GM23248 (cell line): Measurements from ENCODE around the gene ZNF282. TPM values are rescaled to one million over a fixed set of nuclear protein-coding genes. Genes with fewer than 3 reads are reported as not detected.

ENCODE experiments used
- DNase-seq: peaks from one replicate; pipeline ENCODE4 v3.0.0-alpha.2; 2015
- H2AFZ ChIP-seq: fragments of 200-600 bp; sonication (generic); 2 replicates; pipeline ENCODE4 v1.6.1; 2016; ENCODE audit warnings: antibody characterized with exemption
- H3F3A ChIP-seq: fragments of 200-600 bp; sonication (generic); 2 replicates; pipeline ENCODE4 v1.6.1; 2016; ENCODE audit warnings: mild to moderate bottlenecking, antibody characterized with exemption, mixed run types; ENCODE audit not compliant: insufficient read depth
- H3K27ac ChIP-seq: fragments of 200-600 bp; sonication (generic); 2 replicates; pipeline ENCODE4 v1.5.1; 2016; ENCODE audit warnings: mild to moderate bottlenecking
- H3K27me3 ChIP-seq: fragments of 200-600 bp; sonication (generic); replicated peaks from 2 replicates; pipeline ENCODE4 v1.6.1; 2016; ENCODE audit warnings: mild to moderate bottlenecking; ENCODE audit not compliant: insufficient read depth
- H3K36me3 ChIP-seq: fragments of 200-600 bp; sonication (generic); 2 replicates; pipeline ENCODE4 v1.6.1; 2016; ENCODE audit warnings: low read depth, mild to moderate bottlenecking
- H3K4me1 ChIP-seq: fragments of 200-600 bp; sonication (generic); 2 replicates; pipeline ENCODE4 v1.6.1; 2016; ENCODE audit warnings: mild to moderate bottlenecking; ENCODE audit not compliant: insufficient read depth
- H3K4me2 ChIP-seq: fragments of 200-600 bp; sonication (generic); one replicate; pipeline ENCODE4 v1.6.1; 2016; ENCODE audit warnings: mild to moderate bottlenecking; ENCODE audit not compliant: unreplicated experiment
- H3K4me3 ChIP-seq: fragments of 200-600 bp; sonication (generic); 2 replicates; pipeline ENCODE4 v1.5.1; 2016; ENCODE audit warnings: mild to moderate bottlenecking
- H3K79me2 ChIP-seq: fragments of 200-600 bp; sonication (generic); 2 replicates; pipeline ENCODE4 v1.6.1; 2016; ENCODE audit warnings: mild to moderate bottlenecking; ENCODE audit not compliant: insufficient read depth
- H3K9ac ChIP-seq: fragments of 200-600 bp; sonication (generic); 2 replicates; pipeline ENCODE4 v1.6.1; 2016; ENCODE audit warnings: mild to moderate bottlenecking
- H3K9me2 ChIP-seq: fragments of 200-600 bp; sonication (generic); 2 replicates; pipeline ENCODE4 v1.6.1; 2016; ENCODE audit warnings: mixed run types, mild to moderate bottlenecking, moderate library complexity; ENCODE audit not compliant: insufficient read depth
- H3K9me3 ChIP-seq: fragments of 200-600 bp; sonication (generic); one replicate; pipeline ENCODE4 v1.6.1; 2017; ENCODE audit warnings: low read depth
- H4K20me1 ChIP-seq: fragments of 200-600 bp; sonication (generic); 2 replicates; pipeline ENCODE4 v1.6.0; 2016; ENCODE audit not compliant: insufficient read depth
- EZH2 ChIP-seq: fragments of 200-600 bp; sonication (generic); IDR thresholded peaks from 2 replicates; pipeline ENCODE4 v1.6.1; 2018; ENCODE audit warnings: antibody characterized with exemption, mild to moderate bottlenecking; ENCODE audit not compliant: insufficient read depth, poor library complexity, severe bottlenecking
- EZH2phosphoT487 ChIP-seq: fragments of 200-600 bp; sonication (generic); IDR thresholded peaks from 2 replicates; pipeline ENCODE4 v1.6.1; 2018; ENCODE audit warnings: antibody characterized with exemption, moderate library complexity, mild to moderate bottlenecking, low read depth; ENCODE audit not compliant: insufficient read depth
- WGBS, 2 experiments: methylation state at CpG; one replicate each; pipeline ENCODE4 v1.1.6; 2015 to 2017; ENCODE audit warnings: low lambda C conversion rate in 2 of 2, low coverage in 1 of 2; ENCODE audit errors: missing lambda C conversion rate in 2 of 2; 5-methylcytosine and 5-hydroxymethylcytosine counted together
- in situ Hi-C: fragments of 300-500 bp; cut with MboI; formaldehyde crosslinking; loops from 2 replicates; pipeline ENCODE4 v1.15.0; 2020
- polyA plus RNA-seq: library from polyadenylated mRNA; unstranded; fragments of >200 nt; fragmentation: Nextera tagmentation; extraction: Ambion mirVana; gene quantifications from 2 replicates; pipeline ENCODE4 v1.2.1, GENCODE V29; 2016
- total RNA-seq: library from RNA; depleted of rRNA; stranded (reverse); fragments of >200 nt; shearing (Covaris generic); gene quantifications from 2 replicates; pipeline ENCODE4 v1.2.3, GENCODE V29; 2014

The ZNF282 gene
- total and polyA plus RNA-seq, 2 experiments from 2014 or later, result 2.8 to 24.1 TPM

GRCh38 chr7:149198161-149198816 lies 2.9 kb downstream of the ZNF282 start:
- H3K27me3 ChIP-seq, result no peaks in the 10 kb centered on the region
- in situ Hi-C loops, result no loop called here
- WGBS, 2 experiments, result 93 to 95% methylated on average over 20 to 22 of the region's 22 CpGs
- no peaks in the 10 kb centered on the region for H3K9me3 ChIP-seq
- no peak overlapping the region for H3K4me2 ChIP-seq
- H3K36me3 ChIP-seq, result peaks cover 29% of the 10 kb centered on the region
- no peak for DNase-seq
- peaks cover 11% of the 10 kb centered on the region for H3K4me1 ChIP-seq
- no peaks in the 10 kb centered on the region for H4K20me1 ChIP-seq
- no peak overlapping the region for H3K9ac ChIP-seq
- peaks cover 11% of the 10 kb centered on the region; the same call in 1 of the 2 replicates for H3F3A ChIP-seq
- peaks cover 86% of the 10 kb centered on the region for H3K79me2 ChIP-seq
- H2AFZ ChIP-seq, result no peak overlapping the region
- no peak overlapping the region for H3K27ac ChIP-seq
- H3K4me3 ChIP-seq, result no peak overlapping the region
- no peaks in the 10 kb centered on the region for H3K9me2 ChIP-seq
- TF ChIP-seq EZH2phosphoT487, result no peak
- no peak for TF ChIP-seq EZH2

GRCh38 chr7:149199234-149199995 lies 4.1 kb downstream of the ZNF282 start:
- in situ Hi-C loops, result no loop called here
- Histone ChIP-seq H3K36me3 (peaks cover 40% of the 10 kb centered on the region), H3K9ac (no peak overlapping the region), H3K9me3 (no peaks in the 10 kb centered on the region), H3K79me2 (peaks cover 96% of the 10 kb centered on the region), H3K4me1 (peaks cover 11% of the 10 kb centered on the region), H3K4me2 (peak overlapping the region; percentile 29), H3K4me3 (no peak overlapping the region), H4K20me1 (no peaks in the 10 kb centered on the region), H3K27me3 (no peaks in the 10 kb centered on the region), H3F3A (peaks cover 14% of the 10 kb centered on the region; the same call in 1 of the 2 replicates), H2AFZ (no peak overlapping the region), H3K27ac (no peak overlapping the region), H3K9me2 (no peaks in the 10 kb centered on the region)
- TF ChIP-seq EZH2phosphoT487 (no peak), EZH2 (no peak)
- peak; percentile 20 for DNase-seq
- WGBS, 2 experiments, result 80 to 84% methylated on average over 6 of the region's 6 CpGs

- Histone ChIP-seq H3K27me3 (no peaks in the 10 kb centered on the region), H3K36me3 (peaks cover 51% of the 10 kb centered on the region), H3K9ac (peak overlapping the region; percentile 42), H3K79me2 (peaks cover 96% of the 10 kb centered on the region), H3K27ac (peak overlapping the region; percentile 72), H3K9me2 (no peaks in the 10 kb centered on the region), H3K4me1 (peaks cover 11% of the 10 kb centered on the region), H3F3A (peaks cover 14% of the 10 kb centered on the region; the same call in 1 of the 2 replicates), H4K20me1 (no peaks in the 10 kb centered on the region), H3K9me3 (no peaks in the 10 kb centered on the region), H3K4me3 (no peak overlapping the region), H3K4me2 (peak overlapping the region; percentile 48), H2AFZ (no peak overlapping the region)
- in situ Hi-C loops, result no loop called here
- WGBS, 2 experiments, result 62 to 69% methylated on average over 6 of the region's 6 CpGs
- TF ChIP-seq EZH2 (no peak), EZH2phosphoT487 (no peak)
- peak; percentile 75 for DNase-seq
Observed at GRCh38 chr7:149202831-149203231, 7.5 kb downstream of the ZNF282 start.

- in situ Hi-C loops, result no loop called here
- H3K4me1 ChIP-seq, result peaks cover 2% of the 10 kb centered on the region; the same call in 1 of the 2 replicates
- H3F3A ChIP-seq, result peaks cover 6% of the 10 kb centered on the region; the same call in 1 of the 2 replicates
- no peak overlapping the region for H3K4me2 ChIP-seq
- H3K9ac ChIP-seq, result no peak overlapping the region
- H3K9me3 ChIP-seq, result no peaks in the 10 kb centered on the region
- H3K9me2 ChIP-seq, result no peaks in the 10 kb centered on the region
- no peak overlapping the region for H2AFZ ChIP-seq
- 88 to 93% methylated on average over 18 of the region's 18 CpGs for WGBS, 2 experiments
- H3K27me3 ChIP-seq, result no peaks in the 10 kb centered on the region
- H3K27ac ChIP-seq, result no peak overlapping the region
- H3K36me3 ChIP-seq, result peaks cover 55% of the 10 kb centered on the region
- H3K4me3 ChIP-seq, result no peak overlapping the region
- TF ChIP-seq EZH2 (no peak), EZH2phosphoT487 (no peak)
- no peaks in the 10 kb centered on the region for H4K20me1 ChIP-seq
- DNase-seq, result no peak
- peaks cover 78% of the 10 kb centered on the region for H3K79me2 ChIP-seq
Observed at GRCh38 chr7:149205690-149206381, 10.5 kb downstream of the ZNF282 start.
